Loucy (cell line): ENCODE measurements around the gene ARHGAP15.

Source experiments
- H2AFZ ChIP-seq: fragments of 200-600 bp; sonication (generic); 2 replicates; pipeline ENCODE4 v1.6.0; 2016; ENCODE audit warnings: antibody characterized with exemption, mild to moderate bottlenecking, low read length, moderate library complexity
- H3F3A ChIP-seq: fragments of 200-600 bp; 2 replicates; pipeline ENCODE4 v1.6.0; 2016; ENCODE audit warnings: antibody characterized with exemption, low read depth, mild to moderate bottlenecking
- H3K27me3 ChIP-seq: fragments of 200-600 bp; sonication (generic); 2 replicates; pipeline ENCODE4 v1.6.1; 2014; ENCODE audit warnings: low read length, mild to moderate bottlenecking; ENCODE audit not compliant: insufficient read depth, poor library complexity, severe bottlenecking
- H3K36me3 ChIP-seq: fragments of 200-600 bp; sonication (generic); 2 replicates; pipeline ENCODE4 v1.6.1; 2016; ENCODE audit warnings: low read length; ENCODE audit not compliant: insufficient read depth
- H3K4me1 ChIP-seq: fragments of 200-600 bp; sonication (generic); 2 replicates; pipeline ENCODE4 v1.5.1; 2014; ENCODE audit warnings: low read length, mild to moderate bottlenecking; ENCODE audit not compliant: insufficient read depth, poor library complexity, severe bottlenecking
- H3K4me2 ChIP-seq: fragments of 200-600 bp; sonication (generic); 2 replicates; pipeline ENCODE4 v1.6.0; 2014; ENCODE audit warnings: antibody characterized with exemption, low read length, low read depth, mild to moderate bottlenecking; ENCODE audit not compliant: poor library complexity, severe bottlenecking
- H3K4me3 ChIP-seq: fragments of 200-600 bp; sonication (generic); 2 replicates; pipeline ENCODE4 v1.5.1; 2014; ENCODE audit warnings: low read length, mild to moderate bottlenecking, mixed read lengths; ENCODE audit not compliant: poor library complexity, severe bottlenecking
- H3K79me2 ChIP-seq: fragments of 200-600 bp; sonication (generic); 2 replicates; pipeline ENCODE4 v1.6.1; 2014; ENCODE audit warnings: low read length; ENCODE audit not compliant: insufficient read depth
- H3K9ac ChIP-seq: fragments of 200-600 bp; sonication (generic); 2 replicates; pipeline ENCODE4 v1.6.0; 2014; ENCODE audit warnings: mild to moderate bottlenecking, low read depth, low read length, moderate library complexity; ENCODE audit not compliant: poor library complexity, severe bottlenecking
- H3K9me2 ChIP-seq: fragments of 200-600 bp; sonication (generic); replicated peaks from 2 replicates; pipeline ENCODE4 v1.6.1; 2016; ENCODE audit warnings: low read depth, low read length, mixed read lengths
- H3K9me3 ChIP-seq: fragments of 200-600 bp; sonication (generic); 2 replicates; pipeline ENCODE4 v1.6.1; 2014; ENCODE audit warnings: mild to moderate bottlenecking, antibody characterized with exemption, low read length, low read depth; ENCODE audit not compliant: insufficient read depth
- H4K20me1 ChIP-seq: fragments of 200-600 bp; sonication (generic); 2 replicates; pipeline ENCODE4 v1.6.0; 2014; ENCODE audit warnings: antibody characterized with exemption, low read length, mild to moderate bottlenecking; ENCODE audit not compliant: insufficient read depth, poor library complexity, severe bottlenecking
- EZH2phosphoT487 ChIP-seq: fragments of 200-600 bp; IDR thresholded peaks from 2 replicates; pipeline ENCODE4 v1.6.1; 2018; ENCODE audit warnings: antibody characterized with exemption, mild to moderate bottlenecking, moderate library complexity, borderline replicate concordance
- TF ChIP-seq, protein P1 (sequence below): fragments of 200-600 bp; sonication (generic); conservative IDR thresholded peaks from 2 replicates; pipeline ENCODE4 v1.5.1; 2014; ENCODE audit warnings: mild to moderate bottlenecking, antibody characterized with exemption, low read length

Gene ARHGAP15

DNA sequence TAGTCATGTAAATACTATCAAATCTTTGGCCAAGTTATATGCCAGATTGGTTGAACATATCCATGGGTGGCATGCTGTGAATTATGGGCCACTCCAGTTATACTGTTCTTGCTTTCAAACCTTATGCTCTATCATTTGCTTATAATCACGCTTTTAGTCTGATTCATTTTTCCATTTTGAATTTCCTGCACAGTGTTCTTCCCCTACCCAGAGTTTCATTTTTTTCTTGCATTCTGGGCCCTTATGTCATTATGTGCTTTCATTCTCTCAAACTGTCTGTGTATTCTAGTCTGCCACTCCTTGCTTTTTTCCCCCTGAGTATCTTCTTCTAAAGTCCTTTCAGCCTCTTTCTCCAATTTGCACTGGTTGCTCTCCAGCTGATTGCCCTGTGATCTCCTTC lies 364.1 kb downstream of the ARHGAP15 start:
- peaks cover 7% of the 10 kb centered on the region for H3K4me1 ChIP-seq
- H3K79me2 ChIP-seq: no peaks in the 10 kb centered on the region
- 0 out of 2 replicates have a peak, but pooled peaks cover 4% of the 10 kb centered on the region for H3K9me3 ChIP-seq
- H3K4me3 ChIP-seq: no peak overlapping the region
- no peak overlapping the region for H2AFZ ChIP-seq
- peaks cover 4% of the 10 kb centered on the region for H4K20me1 ChIP-seq
- no peak overlapping the region for H3K9ac ChIP-seq
- no peaks in the 10 kb centered on the region; the same call in 1 of the 2 replicates for H3F3A ChIP-seq
- H3K27me3 ChIP-seq: no peaks in the 10 kb centered on the region
- no peak overlapping the region for H3K4me2 ChIP-seq
- H3K9me2 ChIP-seq: no peaks in the 10 kb centered on the region
- no peak for TF ChIP-seq EZH2phosphoT487
- TF ChIP-seq, protein P1, sequence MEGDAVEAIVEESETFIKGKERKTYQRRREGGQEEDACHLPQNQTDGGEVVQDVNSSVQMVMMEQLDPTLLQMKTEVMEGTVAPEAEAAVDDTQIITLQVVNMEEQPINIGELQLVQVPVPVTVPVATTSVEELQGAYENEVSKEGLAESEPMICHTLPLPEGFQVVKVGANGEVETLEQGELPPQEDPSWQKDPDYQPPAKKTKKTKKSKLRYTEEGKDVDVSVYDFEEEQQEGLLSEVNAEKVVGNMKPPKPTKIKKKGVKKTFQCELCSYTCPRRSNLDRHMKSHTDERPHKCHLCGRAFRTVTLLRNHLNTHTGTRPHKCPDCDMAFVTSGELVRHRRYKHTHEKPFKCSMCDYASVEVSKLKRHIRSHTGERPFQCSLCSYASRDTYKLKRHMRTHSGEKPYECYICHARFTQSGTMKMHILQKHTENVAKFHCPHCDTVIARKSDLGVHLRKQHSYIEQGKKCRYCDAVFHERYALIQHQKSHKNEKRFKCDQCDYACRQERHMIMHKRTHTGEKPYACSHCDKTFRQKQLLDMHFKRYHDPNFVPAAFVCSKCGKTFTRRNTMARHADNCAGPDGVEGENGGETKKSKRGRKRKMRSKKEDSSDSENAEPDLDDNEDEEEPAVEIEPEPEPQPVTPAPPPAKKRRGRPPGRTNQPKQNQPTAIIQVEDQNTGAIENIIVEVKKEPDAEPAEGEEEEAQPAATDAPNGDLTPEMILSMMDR: no peak
- H3K36me3 ChIP-seq: peaks cover 61% of the 10 kb centered on the region

DNA sequence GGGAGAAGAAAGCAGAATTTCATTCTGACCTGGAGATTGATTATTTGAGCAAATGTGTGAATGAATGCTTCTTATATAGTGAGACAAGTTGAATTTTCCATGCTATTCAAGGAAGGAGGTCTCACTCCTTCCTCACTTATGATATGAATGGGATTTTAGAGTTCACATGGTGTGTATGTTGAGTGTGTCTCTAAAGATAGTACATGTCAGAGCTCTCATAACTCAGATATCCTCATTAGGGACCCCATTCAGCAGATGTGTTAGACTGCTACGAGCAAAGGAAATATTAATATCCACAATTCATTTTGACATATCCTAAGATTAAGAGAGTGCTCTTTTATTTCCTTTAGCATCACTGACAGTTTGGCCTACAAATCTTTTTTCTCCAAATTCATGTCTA lies 368.5 kb downstream of the ARHGAP15 start:
- Histone ChIP-seq H3F3A (no peaks in the 10 kb centered on the region; the same call in 1 of the 2 replicates), H4K20me1 (no peaks in the 10 kb centered on the region), H3K4me3 (no peak overlapping the region), H3K79me2 (no peaks in the 10 kb centered on the region), H2AFZ (no peak overlapping the region), H3K4me2 (no peak overlapping the region), H3K9me2 (no peaks in the 10 kb centered on the region), H3K36me3 (peaks cover 45% of the 10 kb centered on the region), H3K9ac (no peak overlapping the region), H3K9me3 (0 out of 2 replicates have a peak, but pooled peaks cover 4% of the 10 kb centered on the region), H3K4me1 (peaks cover 7% of the 10 kb centered on the region), H3K27me3 (no peaks in the 10 kb centered on the region)
- TF ChIP-seq, protein P1: no peak
- no peak for TF ChIP-seq EZH2phosphoT487

DNA sequence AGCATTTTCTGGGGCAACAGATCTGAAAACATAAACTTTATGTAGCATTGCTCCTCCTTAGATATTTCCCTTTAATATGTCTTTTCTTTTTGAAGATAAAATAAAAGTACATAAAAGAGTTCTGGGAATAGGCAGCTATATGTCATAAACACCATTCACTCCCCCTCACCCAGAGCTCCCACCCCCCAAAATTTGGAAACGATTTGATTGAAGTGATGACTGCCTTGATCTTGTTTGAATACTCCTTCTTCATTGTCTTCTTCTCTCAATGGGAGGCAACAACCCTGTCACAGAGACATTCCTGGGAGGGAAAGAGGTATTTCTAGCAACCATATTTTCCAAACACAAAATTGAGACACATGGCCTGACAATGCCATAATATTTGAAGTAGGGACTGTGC lies 369.3 kb downstream of the ARHGAP15 start:
- H3K36me3 ChIP-seq: peaks cover 45% of the 10 kb centered on the region
- no peaks in the 10 kb centered on the region for H3K9me2 ChIP-seq
- H3K4me1 ChIP-seq: peaks cover 7% of the 10 kb centered on the region
- no peak overlapping the region for H3K4me2 ChIP-seq
- no peak overlapping the region for H3K9ac ChIP-seq
- no peaks in the 10 kb centered on the region for H4K20me1 ChIP-seq
- H3K9me3 ChIP-seq: 0 out of 2 replicates have a peak, but pooled peaks cover 4% of the 10 kb centered on the region
- H3K27me3 ChIP-seq: no peaks in the 10 kb centered on the region
- TF ChIP-seq, protein P1: no peak
- no peak for TF ChIP-seq EZH2phosphoT487
- H3F3A ChIP-seq: no peaks in the 10 kb centered on the region; the same call in 1 of the 2 replicates
- no peak overlapping the region for H2AFZ ChIP-seq
- no peaks in the 10 kb centered on the region for H3K79me2 ChIP-seq
- H3K4me3 ChIP-seq: no peak overlapping the region
